Stimulated activated CD8-positive, alpha-beta memory T cell treated with anti-CD3 and anti-CD28 coated beads, Interleukin-4, amount 100 ng/mL, for 24 hours (primary cell): ENCODE data around the gene VASH2.
"Not testable (repeated sequence)": the region's sequence is repeated elsewhere in the genome, so short reads cannot be mapped to it uniquely, and the experiment has no call there.

Experiments used
- DNase-seq: peaks from one replicate; pipeline ENCODE4 v3.0.0-alpha.2; 2020; ENCODE audit warnings: low read depth

VASH2 gene

GRCh38 chr1:212981025-212981495 is 30.7 kb downstream of the VASH2 start:
- no peak for DNase-seq

DNA sequence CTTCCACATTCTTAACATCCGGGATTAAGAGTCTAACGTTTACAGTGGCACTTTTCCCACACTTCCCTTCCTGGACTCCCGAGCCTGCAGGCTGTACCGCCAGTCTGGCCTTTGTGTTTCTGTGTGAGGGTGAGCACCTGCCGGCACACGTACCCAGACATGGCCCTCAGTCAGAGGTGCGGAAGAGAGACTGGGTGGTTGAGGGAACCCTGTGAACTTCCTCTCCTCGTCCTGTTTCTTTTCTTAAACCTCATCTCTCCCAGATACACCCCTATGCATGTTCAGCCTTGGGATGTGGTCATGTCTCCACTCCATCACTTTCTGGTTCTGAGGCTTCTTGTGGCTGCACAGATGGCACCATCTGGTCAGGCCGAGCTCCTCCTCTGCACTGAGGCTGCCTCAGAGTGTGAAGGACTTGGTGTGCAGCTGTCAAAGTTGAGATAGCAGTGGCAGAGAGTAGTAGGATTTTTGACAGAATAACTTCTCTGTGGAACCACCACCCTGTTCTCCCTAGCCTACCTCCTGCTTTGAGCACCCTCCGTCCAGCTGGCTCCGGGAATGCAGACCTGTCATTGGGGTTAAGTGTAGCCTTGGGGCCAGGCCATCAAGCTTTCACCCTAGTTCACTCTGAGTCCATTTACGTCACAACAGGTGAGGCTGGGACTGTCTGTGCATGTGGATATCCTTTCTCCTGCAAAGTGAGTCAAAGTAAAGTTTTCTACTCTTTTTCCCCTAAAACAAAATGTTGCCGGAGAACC is 31.4 kb downstream of the VASH2 start:
- no peak for DNase-seq

DNA sequence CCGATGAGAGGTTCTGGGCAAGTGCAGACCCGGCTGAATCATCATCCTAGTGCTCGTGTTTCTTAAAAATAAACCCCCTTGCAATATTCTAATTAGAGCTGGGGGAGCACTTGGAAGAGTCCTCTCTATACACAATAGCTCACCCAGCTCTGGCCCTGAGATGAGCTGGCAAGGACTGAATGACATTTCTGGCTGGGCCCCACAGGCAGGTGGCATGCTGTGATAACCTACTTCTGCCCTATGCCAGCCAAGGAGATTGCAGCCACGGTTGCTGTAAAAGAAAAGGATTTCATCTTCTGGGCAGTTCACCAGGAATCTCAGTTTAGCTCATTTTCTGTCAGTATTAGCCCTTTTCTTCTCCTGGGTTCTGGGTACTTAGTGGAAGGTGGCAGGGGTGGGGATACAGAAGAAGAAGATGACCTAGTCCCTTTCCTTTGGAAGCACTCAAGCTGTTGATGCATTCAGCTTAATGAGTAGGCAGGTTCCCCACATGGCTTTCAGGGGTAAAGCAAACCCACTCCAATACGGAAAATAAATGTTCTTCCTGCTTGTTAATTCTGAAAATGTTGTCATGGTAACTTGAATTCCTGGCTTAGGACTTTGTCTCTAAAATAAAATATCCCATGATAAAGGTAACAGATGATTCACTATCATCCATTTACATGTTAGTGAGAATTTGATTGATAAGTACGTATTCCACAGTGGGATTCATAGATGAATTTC is 32.2 kb downstream of the VASH2 start:
- no peak for DNase-seq

DNA sequence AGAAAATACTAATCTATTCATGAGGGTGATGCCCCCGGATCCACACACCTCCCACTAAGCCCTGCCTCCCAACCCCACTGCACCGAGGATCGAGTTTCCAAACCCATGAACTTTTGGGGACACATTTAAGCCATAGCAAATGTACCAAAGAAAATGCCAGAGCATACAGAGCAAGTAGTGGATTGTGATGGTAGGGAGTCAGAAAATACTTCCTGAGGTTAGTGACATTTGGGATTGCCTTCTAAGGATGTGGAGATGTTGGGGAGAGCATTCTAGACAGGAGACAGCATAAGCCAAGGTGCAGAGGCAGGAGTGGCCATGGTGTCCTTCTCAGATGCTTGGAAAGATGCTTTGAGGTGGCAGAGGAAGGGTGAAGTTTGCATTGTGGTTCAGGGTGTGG is 33.1 kb downstream of the VASH2 start:
- no peak for DNase-seq

GRCh38 chr1:212984522-212985291 is 34.4 kb downstream of the VASH2 start:
- no peak for DNase-seq

- DNase-seq: no peak
Measured at GRCh38 chr1:212986551-212986950, 36.2 kb downstream of the VASH2 start.

DNA sequence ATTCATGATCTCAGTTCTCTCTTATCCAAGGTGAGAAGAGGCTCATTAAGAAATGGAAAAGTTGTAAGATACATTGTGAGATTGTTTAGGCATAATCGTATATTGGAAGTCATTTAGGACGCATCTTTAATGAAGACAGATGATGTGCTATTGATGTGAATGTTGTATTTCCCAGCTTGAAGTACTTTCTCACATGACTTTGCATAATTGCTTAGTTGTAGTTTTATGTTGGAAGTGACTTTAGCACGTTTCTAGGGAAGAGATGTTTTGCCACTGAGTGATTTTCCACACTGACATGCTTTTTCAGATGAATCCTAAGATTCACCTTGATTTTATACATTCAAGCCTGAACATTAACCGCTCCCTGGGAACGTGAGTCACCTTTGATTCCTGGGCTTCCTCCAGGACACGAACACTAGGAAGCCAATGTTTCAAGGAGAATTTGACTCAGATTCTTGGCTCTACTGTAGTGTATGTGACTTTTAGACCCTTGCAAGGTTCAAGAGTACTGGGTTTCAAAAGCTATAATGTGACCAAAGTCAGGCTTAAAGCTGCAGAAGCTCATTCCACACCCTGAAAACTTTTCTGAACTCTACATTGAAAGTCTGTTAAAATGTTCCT is 37.5 kb downstream of the VASH2 start:
- DNase-seq: no peak

- DNase-seq: no peak
Measured at GRCh38 chr1:212990276-212990675, 39.9 kb downstream of the VASH2 start.

- not testable (repeated sequence) for DNase-seq
Measured at GRCh38 chr1:212993960-212994359, 43.6 kb downstream of the VASH2 start.

GRCh38 chr1:212994926-212995325 is 44.6 kb downstream of the VASH2 start:
- DNase-seq: no peak

GRCh38 chr1:213003256-213003655 is 52.9 kb downstream of the VASH2 start:
- no peak for DNase-seq

DNA sequence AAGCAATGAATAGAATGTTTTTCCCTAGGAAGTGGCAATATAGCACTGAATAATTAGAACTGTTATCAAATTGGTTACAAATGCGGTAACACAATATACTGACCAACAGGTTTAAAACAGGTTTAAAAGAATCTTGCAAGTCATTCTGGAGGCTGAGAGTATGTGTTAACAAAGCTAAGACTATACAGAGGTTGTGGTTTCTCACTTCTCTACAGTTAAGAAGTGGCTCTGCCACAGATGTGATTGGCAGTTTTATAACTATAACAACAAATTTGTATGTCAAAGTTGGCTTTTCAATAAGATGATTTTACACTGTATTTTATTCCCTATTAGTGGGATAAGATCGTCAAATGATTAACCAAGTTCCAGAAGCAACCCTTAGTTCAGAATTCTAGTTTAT is 58.2 kb downstream of the VASH2 start:
- DNase-seq: no peak

DNA sequence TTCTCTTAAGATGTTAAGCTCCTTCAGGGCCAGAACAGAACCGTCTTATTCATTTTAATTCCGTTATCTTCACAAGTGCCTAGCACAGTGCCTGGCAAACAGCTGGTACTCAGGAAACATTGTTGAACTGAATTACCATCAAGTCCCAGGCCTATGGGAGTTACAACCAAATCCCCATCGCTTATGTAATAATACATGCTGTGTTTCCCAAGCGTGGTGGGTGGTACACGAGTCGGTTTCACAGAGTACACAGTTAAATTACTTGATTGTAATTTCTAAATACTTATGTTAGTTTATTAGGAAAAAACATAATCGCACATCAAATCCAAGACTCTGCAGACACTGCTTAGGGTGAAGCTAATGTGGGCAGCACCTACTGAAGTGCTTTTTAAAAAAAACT is 64.3 kb downstream of the VASH2 start:
- DNase-seq: no peak

DNA sequence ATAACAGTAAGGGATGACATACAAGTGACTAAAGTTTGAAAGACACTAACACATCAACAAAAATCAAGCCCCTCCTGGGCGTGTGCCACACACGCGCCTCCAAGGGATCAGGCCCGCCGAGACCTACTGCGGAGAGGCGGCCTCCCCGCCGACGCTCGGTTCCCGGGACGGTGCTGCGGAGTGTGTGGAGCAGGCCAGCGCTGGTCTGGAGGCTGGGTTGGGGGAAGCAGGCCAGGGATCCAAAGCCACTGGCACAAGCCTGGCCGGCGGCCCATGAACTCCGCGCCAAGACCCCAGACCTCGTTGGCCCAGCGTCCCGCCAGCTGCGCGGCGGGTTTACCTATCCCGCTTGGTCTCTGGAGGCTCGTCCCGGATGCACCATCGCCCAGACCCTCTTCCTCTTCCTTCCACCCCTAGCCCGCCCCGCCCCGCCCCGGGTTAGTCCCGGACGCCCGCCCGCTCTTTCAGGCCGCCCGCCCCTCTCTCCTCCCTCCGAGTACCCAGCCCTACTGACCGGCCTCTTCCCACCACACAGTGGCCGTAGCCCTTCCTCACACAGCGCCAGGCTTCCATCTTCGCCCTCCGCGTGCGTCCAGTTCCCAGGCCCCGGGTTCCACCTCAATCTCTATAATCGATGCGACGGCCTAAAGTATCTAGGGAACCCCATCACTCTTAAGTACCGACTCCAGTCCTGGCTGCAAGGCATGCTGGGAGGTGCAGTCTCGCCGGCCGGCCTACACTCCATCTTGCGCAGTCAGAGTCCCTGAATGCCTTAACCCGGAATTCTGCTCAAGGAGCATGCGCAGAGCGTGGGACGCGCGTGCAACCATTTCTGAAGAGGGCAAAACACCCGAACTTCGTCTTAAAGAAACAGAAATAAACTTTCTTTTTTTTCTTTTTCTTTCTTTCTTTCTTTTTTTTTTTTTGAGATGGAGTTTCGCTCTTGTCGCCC is 65.0 kb downstream of the VASH2 start, which contains the start of gene ANGEL2:
Gene ANGEL2, minus strand, starts transcription at position 769 of the 952 bp plus-strand sequence. Its CDS starts 196 bp downstream, at position 573.
- DNase-seq: peak; percentile 91

GRCh38 chr1:213017447-213018273 is 67.3 kb downstream of the VASH2 start:
- DNase-seq: no peak

GRCh38 chr1:213019450-213019849 is 69.1 kb downstream of the VASH2 start:
- no peak for DNase-seq

- no peak for DNase-seq
Measured at GRCh38 chr1:213020016-213020415, 69.7 kb downstream of the VASH2 start.

DNA sequence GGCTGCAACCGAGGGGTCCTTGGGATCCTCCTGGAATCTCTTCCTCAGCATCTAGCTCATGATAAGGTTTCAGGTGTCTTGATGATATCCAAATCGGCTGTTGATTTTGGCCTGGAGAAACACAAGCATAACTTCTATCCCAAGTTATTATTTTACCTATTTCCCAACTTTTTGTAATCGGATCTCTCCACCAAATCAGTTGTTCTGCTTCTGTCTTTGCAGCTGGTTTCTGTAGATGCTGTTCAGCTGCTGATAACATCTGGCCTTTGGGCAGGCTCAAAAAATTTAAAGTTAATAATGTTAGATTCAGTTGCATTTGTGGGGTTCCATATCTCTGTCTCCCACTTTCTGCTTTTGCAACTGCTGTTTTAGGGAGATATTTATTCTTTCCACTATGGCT is 76.7 kb downstream of the VASH2 start:
- not testable (repeated sequence) for DNase-seq

DNA sequence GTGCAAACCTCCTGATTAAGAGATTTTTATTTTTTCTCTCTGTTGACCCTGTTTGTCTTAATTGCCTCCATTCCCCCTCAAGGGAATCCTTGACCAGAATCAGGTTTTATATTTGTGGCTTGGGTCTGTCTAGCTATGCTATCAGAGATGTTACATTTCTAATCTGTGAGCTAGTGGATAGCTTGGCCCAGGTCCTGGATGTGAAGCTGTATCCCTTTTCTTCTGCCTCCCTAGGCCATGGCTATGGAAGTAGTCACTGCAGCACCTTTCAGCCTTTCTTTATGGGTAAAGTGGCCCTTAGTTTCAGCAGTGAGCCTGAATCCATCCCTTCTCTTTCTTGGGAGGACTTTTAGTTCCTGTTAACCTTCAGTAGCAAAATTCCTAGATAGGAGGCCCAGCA is 82.3 kb downstream of the VASH2 start:
- no peak for DNase-seq

DNA sequence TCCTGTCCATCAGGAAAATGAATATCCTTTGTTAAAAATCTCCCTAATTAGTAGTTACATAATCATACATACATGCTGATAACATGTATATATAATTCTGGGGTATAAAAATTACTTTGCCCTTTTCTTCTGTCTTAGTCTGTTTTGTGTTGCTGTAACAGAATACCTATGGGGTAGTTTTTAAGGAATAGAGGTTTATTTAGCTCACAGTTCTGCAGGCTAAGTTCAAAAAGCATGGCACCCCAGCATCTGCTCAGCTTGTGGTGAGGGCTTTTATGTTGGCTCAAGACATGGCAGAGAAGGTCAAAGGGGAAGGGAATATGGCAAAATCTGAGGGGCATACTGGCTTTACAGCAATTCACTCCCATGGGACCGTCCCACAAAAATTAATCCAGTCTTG is 84.4 kb downstream of the VASH2 start:
- DNase-seq: no peak
